ENCODE data around the gene TWIST2.

Gene TWIST2

GRCh38 chr2:238939074-238939473, 91.2 kb downstream of the TWIST2 start:
- H3K9me3 Mint-ChIP-seq: no peaks in the 10 kb centered on the region
- H3K27ac Mint-ChIP-seq: no peak overlapping the region
- H3K36me3 Mint-ChIP-seq (ENCODE audit: insufficient read depth): no peaks in the 10 kb centered on the region

DNA sequence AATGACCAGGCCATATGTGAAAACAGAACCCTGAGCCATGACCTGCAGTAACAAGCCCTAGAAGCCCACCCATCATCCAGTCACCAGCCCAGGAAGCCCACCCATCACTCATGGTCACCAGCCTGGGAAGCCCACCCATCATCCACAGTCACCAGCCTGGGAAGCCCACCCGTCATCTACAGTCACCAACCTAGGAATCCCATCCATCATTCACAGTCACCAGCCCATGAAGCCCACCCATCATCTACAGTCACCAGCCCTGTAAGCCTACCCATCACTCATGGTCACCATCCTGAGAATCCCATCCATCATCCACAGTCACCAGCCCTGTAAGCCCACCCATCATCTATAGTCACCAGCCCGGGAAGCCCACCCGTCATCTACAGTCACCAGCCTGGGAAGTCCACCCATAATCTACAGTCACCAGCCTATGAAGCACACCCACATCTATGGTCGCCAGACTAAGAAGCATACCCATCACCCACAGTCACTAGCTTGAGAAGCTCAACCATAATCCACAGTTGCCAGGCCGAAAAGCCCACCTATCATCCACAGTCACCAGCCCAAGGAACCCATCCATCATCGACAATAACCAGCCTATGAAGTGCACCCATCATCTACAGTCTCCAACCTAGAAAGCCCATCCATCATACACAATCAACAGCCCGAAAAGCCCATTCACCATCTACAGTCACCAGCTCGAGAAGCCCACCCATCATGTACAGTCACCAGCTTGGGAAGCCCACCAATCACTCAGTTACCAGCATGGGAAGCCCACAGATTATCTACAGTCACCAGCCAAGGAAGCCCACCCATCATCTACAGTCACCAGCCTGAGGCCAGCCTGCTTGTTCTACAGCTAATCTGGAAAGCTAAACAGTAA, 91.9 kb downstream of the TWIST2 start:
- DNase-seq (no peak), ATAC-seq (replicated peaks) (no peak)
- Mint-ChIP-seq H3K27me3 (peaks cover 3 to 20% of the 10 kb centered on the region in 2 donors), H3K27ac (no peak overlapping the region), H3K36me3 (ENCODE audit: insufficient read depth) (no peaks in the 10 kb centered on the region), H3K9me3 (no peaks in the 10 kb centered on the region), H3K4me3 (no peak overlapping the region), H3K4me1 (ENCODE audit: low read depth in 2 of 2) (no peaks in the 10 kb centered on the region)

More at GRCh38 chr2:238939074-238939473, 91.2 kb downstream of the TWIST2 start:
- ATAC-seq (replicated peaks) (no peak), DNase-seq (no peak)
- Mint-ChIP-seq H3K4me1 (ENCODE audit: low read depth in 2 of 2) (no peaks in the 10 kb centered on the region), H3K4me3 (no peak overlapping the region), H3K27me3 (peaks cover 10 to 27% of the 10 kb centered on the region in 2 donors)

DNA sequence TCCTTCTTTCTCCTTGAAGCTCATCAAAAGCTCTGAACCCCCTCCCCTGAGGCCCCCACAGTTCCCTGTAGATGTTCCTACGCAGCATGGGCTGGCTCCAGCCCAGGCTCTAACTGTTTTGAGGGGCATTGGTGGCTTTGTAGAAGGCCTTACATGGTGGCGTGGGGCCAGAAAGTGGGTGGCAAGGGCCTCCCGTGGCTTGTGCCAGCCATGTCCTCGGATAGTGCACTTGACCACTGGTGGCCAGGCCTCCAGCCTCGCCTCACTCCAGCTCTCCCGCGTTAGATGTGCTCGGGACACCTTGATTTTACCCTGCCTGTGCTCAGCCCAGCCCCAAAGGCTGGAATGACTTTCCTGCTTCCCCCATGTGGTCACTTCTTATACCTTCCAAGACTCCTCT, 92.9 kb downstream of the TWIST2 start:
- H3K9me3 Mint-ChIP-seq: no peaks in the 10 kb centered on the region
- H3K36me3 Mint-ChIP-seq (ENCODE audit: insufficient read depth): no peaks in the 10 kb centered on the region
- H3K4me3 Mint-ChIP-seq: no peak overlapping the region
- no peaks in the 10 kb centered on the region for H3K4me1 Mint-ChIP-seq (ENCODE audit: low read depth in 2 of 2)
- no peak overlapping the region for H3K27ac Mint-ChIP-seq
- peaks cover 0 to 19% of the 10 kb centered on the region in 2 donors for H3K27me3 Mint-ChIP-seq
- no peak for ATAC-seq (replicated peaks)
- no peak for DNase-seq

DNA sequence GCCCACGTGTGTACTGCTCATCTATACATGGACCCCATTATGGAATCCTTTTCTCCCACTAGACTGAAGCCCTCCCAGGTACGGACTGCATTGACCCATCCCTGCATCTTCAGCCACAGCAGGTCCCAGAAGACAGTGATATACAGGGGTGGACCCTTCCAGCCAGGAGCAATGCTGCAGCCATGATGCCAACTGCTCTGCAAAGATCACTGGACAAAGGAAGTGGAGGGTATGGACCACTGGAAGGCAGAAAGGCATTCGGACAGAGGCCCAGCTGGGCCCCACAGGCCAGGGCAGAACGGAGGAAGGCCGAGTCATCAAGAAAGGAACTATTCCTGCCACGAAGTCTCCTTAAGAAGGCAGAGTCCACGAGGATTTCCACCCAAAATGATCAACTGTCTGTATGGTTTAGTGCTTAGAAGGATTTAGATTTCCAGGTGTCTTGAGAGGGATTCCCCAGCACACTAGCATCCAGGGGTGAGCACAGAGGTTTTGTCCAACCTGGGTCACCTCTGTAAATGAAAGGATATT, 93.4 kb downstream of the TWIST2 start:
- DNase-seq (no peak), ATAC-seq (replicated peaks) (no peak)
- Mint-ChIP-seq H3K9me3 (no peaks in the 10 kb centered on the region), H3K27ac (no peak overlapping the region), H3K4me3 (no peak overlapping the region), H3K36me3 (ENCODE audit: insufficient read depth) (no peaks in the 10 kb centered on the region), H3K27me3 (peaks cover 0 to 19% of the 10 kb centered on the region in 2 donors), H3K4me1 (ENCODE audit: low read depth in 2 of 2) (no peaks in the 10 kb centered on the region)

- H3K27ac Mint-ChIP-seq: no peak overlapping the region
- H3K27me3 Mint-ChIP-seq: peaks cover 0 to 19% of the 10 kb centered on the region in 2 donors
- H3K9me3 Mint-ChIP-seq: no peaks in the 10 kb centered on the region
- DNase-seq (no peak), ATAC-seq (replicated peaks) (no peak)
- H3K4me1 Mint-ChIP-seq (ENCODE audit: low read depth in 2 of 2): no peaks in the 10 kb centered on the region
- H3K36me3 Mint-ChIP-seq (ENCODE audit: insufficient read depth): no peaks in the 10 kb centered on the region
- no peak overlapping the region for H3K4me3 Mint-ChIP-seq
These were observed 94.3 kb downstream of the TWIST2 start for GRCh38 chr2:238942080-238942725.

GRCh38 chr2:238942726-238943300, 94.9 kb downstream of the TWIST2 start:
- H3K4me1 Mint-ChIP-seq (ENCODE audit: low read depth in 2 of 2): no peaks in the 10 kb centered on the region
- no peak overlapping the region for H3K4me3 Mint-ChIP-seq
- ATAC-seq (replicated peaks) (no peak), DNase-seq (no peak)
- no peaks in the 10 kb centered on the region for H3K9me3 Mint-ChIP-seq
- no peak overlapping the region for H3K27ac Mint-ChIP-seq
- H3K27me3 Mint-ChIP-seq: peaks cover 0 to 19% of the 10 kb centered on the region in 2 donors
- no peaks in the 10 kb centered on the region for H3K36me3 Mint-ChIP-seq (ENCODE audit: insufficient read depth)

DNA sequence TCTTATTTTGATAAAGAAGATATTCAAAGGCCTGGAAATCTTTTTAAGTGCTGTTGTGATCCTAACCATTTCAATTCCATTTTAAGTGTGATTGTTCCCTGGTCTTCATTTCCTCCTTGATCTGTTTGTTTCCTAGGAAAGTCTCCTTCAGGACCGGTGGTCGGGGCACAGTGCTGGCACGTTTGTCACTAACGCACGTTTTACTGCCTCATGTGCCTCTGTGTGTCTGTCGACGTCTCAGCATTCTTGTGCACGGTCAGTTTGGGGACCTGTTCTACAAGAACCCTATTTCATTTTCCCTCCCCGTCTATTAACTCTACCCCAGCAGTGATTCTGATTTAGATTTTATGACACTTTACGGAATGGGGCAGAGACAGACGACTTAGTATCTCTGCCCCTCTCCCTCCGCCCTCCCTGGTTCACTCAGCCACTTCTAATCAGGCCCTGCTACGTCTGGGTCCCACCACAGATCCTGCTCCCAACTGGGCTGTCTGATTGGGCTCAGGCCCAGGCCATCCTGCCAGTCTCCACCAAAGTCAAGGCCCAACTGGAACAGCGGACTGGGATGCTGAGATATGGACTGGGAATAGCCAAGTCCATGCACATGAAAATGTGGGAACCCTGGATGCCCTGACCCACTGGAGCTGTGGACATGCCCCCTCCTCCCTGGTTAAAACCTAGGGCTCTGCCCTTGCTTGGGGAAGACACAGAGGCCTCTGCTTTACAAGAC, 95.6 kb downstream of the TWIST2 start:
- Mint-ChIP-seq H3K27me3 (peaks cover 5 to 19% of the 10 kb centered on the region in 2 donors), H3K4me3 (no peak overlapping the region), H3K27ac (no peak overlapping the region), H3K4me1 (ENCODE audit: low read depth in 2 of 2) (peaks cover 4 to 5% of the 10 kb centered on the region in 2 donors), H3K36me3 (ENCODE audit: insufficient read depth) (no peaks in the 10 kb centered on the region), H3K9me3 (no peaks in the 10 kb centered on the region)
- ATAC-seq (replicated peaks) (no peak), DNase-seq (no peak)

- H3K4me3 Mint-ChIP-seq: no peak overlapping the region
- H3K9me3 Mint-ChIP-seq: no peaks in the 10 kb centered on the region
- H3K27me3 Mint-ChIP-seq: peaks cover 19 to 26% of the 10 kb centered on the region in 2 donors
- no peaks in the 10 kb centered on the region for H3K36me3 Mint-ChIP-seq (ENCODE audit: insufficient read depth)
- no peak overlapping the region for H3K27ac Mint-ChIP-seq
- no peak for DNase-seq
- ATAC-seq (replicated peaks): peak; percentile 35
- peaks cover 5 to 8% of the 10 kb centered on the region in 2 donors for H3K4me1 Mint-ChIP-seq (ENCODE audit: low read depth in 2 of 2)
These were observed 97.7 kb downstream of the TWIST2 start for GRCh38 chr2:238945433-238946150.

DNA sequence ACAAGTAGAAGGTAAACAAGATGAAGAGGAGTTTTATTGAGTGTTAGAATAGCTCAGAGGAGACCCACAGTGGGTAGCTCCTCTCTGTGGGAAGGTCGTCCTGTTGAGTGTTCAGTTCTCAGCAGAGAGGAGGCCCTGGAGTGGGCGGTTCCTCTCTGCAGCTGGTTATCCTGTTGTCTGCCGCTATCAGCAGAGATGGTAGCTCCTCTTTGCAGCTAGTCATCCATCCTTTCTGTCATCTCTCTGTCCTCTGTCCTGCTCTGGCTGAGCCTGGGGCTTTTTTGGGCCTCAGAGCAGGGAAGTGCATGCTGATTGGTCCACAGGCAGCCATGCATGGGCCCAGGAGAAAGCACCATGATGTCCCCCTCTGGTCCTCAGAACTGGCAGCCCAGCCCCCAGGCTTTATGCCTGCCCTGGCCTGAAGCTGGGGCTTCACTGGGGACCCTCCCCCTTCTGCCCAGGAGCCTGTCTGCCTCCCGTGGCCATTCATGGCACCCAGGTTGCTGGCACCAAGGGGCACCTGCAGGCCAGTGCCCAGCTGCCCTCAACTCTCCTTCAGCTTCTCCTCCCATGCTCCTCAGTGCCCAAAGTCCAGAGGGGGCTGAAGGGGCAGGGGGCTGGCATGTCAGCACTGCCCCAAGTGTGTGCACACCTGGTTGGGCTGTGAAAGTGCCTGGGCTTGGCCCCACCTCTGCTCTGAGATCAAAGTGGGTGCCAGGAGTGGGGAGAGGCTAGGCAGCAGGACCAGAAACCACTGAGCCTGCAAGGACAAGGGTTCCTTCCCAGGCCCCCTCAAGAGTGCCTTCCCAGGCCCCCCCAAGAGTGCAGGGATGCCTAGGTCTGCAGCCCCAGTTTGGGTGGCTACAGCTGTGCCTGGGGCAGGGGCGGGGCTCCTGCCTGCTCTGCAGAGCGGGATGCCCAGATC, 98.7 kb downstream of the TWIST2 start:
- Mint-ChIP-seq H3K27me3 (peaks cover 13 to 36% of the 10 kb centered on the region in 2 donors), H3K4me3 (no peak overlapping the region), H3K27ac (no peak overlapping the region), H3K4me1 (ENCODE audit: low read depth in 2 of 2) (peaks cover 5 to 8% of the 10 kb centered on the region in 2 donors), H3K36me3 (ENCODE audit: insufficient read depth) (no peaks in the 10 kb centered on the region), H3K9me3 (no peaks in the 10 kb centered on the region)
- DNase-seq (no peak), ATAC-seq (replicated peaks) (no peak)

GRCh38 chr2:238947243-238947760, 99.4 kb downstream of the TWIST2 start:
- DNase-seq (no peak), ATAC-seq (replicated peaks) (no peak)
- Mint-ChIP-seq H3K27me3 (peaks cover 13 to 36% of the 10 kb centered on the region in 2 donors), H3K4me1 (ENCODE audit: low read depth in 2 of 2) (peaks cover 5 to 8% of the 10 kb centered on the region in 2 donors), H3K27ac (no peak overlapping the region), H3K4me3 (no peak overlapping the region), H3K36me3 (ENCODE audit: insufficient read depth) (no peaks in the 10 kb centered on the region), H3K9me3 (no peaks in the 10 kb centered on the region)

- DNase-seq: no peak
- no peak for ATAC-seq (replicated peaks)
- Mint-ChIP-seq H3K27me3 (peaks cover 5 to 36% of the 10 kb centered on the region in 2 donors), H3K4me1 (ENCODE audit: low read depth in 2 of 2) (peaks cover 5 to 8% of the 10 kb centered on the region in 2 donors), H3K27ac (peak overlapping the region in 1 of 2 donors; percentile 32), H3K9me3 (no peaks in the 10 kb centered on the region), H3K4me3 (no peak overlapping the region), H3K36me3 (ENCODE audit: insufficient read depth) (no peaks in the 10 kb centered on the region)
These were observed 100.2 kb downstream of the TWIST2 start for GRCh38 chr2:238947920-238948710.
